NCI-H2227 (cell line): ENCODE data around the gene CT45A10.
"Not testable (repeated sequence)": the region's sequence is repeated elsewhere in the genome, so short reads cannot be mapped to it uniquely, and the experiment has no call there.

Experiments used
- DNase-seq: peaks from one replicate; lab custom pipeline; 2025; ENCODE audit not compliant: unreplicated experiment; lab: John Stamatoyannopoulos, UW

CT45A10 gene

GRCh38 chrX:135893294-135893817, at the start of gene CT45A10, which contains the start of gene SAGE1:
TSS of gene CT45A10 (minus strand) at chrX:135893444. CDS start at chrX:135885344, 8,100 bp downstream.
TSS of gene SAGE1 (plus strand) at chrX:135893716. CDS start at chrX:135896243, 2,527 bp downstream.
- no peak for DNase-seq

- DNase-seq: peak; percentile 53
These were observed 38.6 kb upstream of the CT45A10 start for GRCh38 chrX:135931644-135932487.

DNA sequence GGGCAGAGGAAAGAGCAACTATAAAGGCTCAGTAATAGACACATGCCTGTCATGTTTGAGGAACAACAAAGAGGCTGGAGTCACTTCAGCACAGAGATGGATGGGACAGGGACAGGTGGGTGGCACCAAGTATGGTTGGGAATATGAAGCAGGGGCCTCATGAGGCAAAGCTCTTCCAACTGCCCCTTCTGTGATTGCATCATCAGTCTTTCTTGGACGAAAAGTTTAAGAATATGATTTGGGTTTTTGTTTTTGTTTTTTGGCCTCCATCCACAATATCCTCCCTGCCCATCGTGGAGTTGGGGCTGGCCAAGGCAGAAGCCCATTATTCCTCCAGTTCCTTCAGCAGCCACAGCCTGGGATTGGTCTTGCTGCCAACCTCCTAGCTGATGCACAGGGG, 34.7 kb upstream of the CT45A10 start:
- no peak for DNase-seq

- no peak for DNase-seq
These were observed 30.1 kb upstream of the CT45A10 start for GRCh38 chrX:135923353-135923752.

DNA sequence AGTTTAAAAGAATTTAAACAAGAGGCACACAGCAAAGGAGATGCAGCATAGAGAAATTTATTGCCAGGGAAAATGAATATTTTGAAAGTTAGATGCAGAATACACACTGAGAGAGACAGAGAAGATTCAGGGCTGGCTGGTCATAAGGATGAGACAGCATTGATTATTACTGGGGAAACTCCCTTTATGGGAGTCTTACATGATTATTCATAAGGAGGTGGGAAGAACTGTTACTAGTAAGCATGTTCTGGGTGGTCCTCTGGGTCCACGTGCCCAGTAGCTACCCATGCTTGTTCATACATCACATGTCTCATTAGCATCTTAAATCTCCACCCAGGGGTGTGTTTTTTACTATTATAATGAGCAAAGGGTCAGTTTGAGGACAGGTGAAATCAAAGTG, 27.3 kb upstream of the CT45A10 start:
- not testable (repeated sequence) for DNase-seq

DNA sequence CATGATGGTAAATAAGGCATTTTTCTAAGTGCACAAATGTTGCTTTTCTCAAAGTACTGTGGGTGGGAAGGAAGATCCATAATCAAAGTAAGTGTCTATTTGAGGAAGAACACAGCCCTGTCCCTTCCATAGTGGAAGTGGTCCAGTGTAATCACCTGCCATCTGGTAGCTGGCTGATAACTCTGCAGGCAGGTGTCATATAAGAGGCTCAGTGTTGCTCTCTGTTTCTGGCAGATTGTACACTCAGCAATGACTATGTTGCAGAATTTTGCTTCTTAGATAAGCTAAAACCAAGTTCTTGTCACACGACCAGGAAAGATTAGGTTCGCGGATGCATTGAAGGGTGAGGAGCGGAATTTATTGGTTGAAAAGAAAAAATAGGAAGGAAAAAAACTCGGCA, 21.2 kb upstream of the CT45A10 start:
- no peak for DNase-seq

GRCh38 chrX:135910251-135910650, 17.0 kb upstream of the CT45A10 start:
- DNase-seq: no peak

DNA sequence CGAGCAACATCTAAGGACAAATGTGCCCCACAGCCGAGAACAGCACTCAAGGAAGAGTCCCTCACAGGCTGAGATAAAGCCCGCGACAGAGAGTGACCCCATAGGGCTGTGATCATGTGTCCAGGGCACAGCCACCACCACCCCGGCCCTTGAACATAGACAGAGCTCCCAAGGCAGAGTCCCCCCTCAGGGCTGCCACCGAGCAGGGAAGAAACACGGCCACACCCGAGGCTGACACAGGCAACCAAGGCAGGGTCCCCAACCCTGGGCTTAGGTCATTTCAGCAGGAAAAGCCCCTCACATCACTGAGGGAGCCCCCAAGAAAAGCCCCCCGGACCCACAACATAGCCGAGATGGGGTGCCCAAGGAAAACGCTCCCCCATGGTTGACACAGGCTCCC, 463 bp downstream of the CT45A10 start:
- no peak for DNase-seq

GRCh38 chrX:135890087-135890585, 3.1 kb downstream of the CT45A10 start:
- DNase-seq: no peak

GRCh38 chrX:135888976-135889375, 4.3 kb downstream of the CT45A10 start:
- peak; percentile 11 for DNase-seq

DNA sequence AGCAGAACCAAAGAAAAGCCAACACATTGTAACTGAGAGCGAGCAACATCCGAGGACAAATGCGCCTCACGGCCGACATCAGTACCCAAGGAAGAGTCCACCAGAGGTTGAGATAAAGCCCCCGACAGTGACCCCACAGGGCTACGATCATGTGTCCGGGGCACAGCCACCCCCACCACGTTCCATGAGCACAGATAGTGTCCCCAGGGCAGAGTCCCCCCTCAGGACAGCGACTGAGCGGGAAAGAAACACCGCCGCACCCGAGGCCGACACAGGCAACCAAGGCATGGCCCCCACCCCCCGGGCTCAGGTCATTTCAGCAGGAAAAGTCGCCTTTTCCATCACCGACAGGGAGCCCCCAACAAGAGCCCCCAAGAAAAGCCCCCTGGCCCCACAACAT, 5.0 kb downstream of the CT45A10 start:
- DNase-seq: not testable (repeated sequence)

- DNase-seq: not testable (repeated sequence)
These were observed 10.5 kb downstream of the CT45A10 start for GRCh38 chrX:135882741-135883140.

- DNase-seq: not testable (repeated sequence)
These were observed 21.5 kb downstream of the CT45A10 start, which contains the start of gene CT45A9 for GRCh38 chrX:135871712-135872111. TSS of gene CT45A9 (minus strand) at chrX:135871812. CDS start at chrX:135868061, 3,751 bp downstream.

DNA sequence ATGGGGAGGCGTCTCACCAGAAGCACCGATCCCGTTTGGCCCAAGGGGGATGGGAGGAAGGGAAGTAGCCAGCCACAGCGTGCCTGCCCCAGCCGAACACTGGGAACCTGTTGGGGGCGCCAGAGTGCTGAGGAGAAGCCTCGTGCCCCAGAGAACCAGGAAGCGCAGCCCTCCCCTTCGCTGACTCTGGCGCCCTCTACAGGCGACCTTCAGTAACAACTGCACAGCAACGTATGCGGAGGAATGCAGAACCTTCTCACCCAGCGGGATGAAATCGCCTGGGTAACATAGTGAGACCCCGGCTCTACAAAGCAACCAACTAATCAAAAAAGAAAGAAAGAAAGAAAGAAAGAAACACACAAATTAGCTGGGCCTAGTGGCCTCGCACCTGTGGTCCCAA, 38.8 kb downstream of the CT45A10 start, which contains the start of gene CT45A8:
Gene CT45A8 (minus strand): TSS at position 101 of the 400 bp plus-strand sequence. CDS start 3,755 bp downstream, outside the sequence.
- not testable (repeated sequence) for DNase-seq

GRCh38 chrX:135837180-135837579, 56.1 kb downstream of the CT45A10 start, which contains the start of gene CT45A7:
TSS of gene CT45A7 (minus strand) at chrX:135837280. CDS start at chrX:135833533, 3,747 bp downstream.
- not testable (repeated sequence) for DNase-seq
